H9 (cell line): Measurements from ENCODE around the gene CLCN5. TPM values are rescaled to one million over a fixed set of nuclear protein-coding genes. Genes with fewer than 3 reads are reported as not detected.

Source experiments
- DNase-seq: peaks from one replicate; pipeline ENCODE4 v3.0.0-alpha.2; 2017
- H2AFZ ChIP-seq: one replicate; pipeline ENCODE4 v1.6.1; 2013; ENCODE audit warnings: mild to moderate bottlenecking, low read length, control low read depth, moderate library complexity
- H2AK5ac ChIP-seq: 2 replicates; pipeline ENCODE4 v1.6.1; 2013; ENCODE audit warnings: low read length, control low read depth, mixed read lengths; ENCODE audit not compliant: insufficient read length
- H2BK120ac ChIP-seq: one replicate; pipeline ENCODE4 v1.6.1; 2013; ENCODE audit warnings: low read depth, mild to moderate bottlenecking, low read length, control low read depth, inconsistent platforms; ENCODE audit not compliant: poor library complexity, severe bottlenecking
- H2BK12ac ChIP-seq: 2 replicates; pipeline ENCODE4 v1.6.1; 2013; ENCODE audit warnings: low read length, control low read depth, mixed read lengths, low read depth; ENCODE audit not compliant: insufficient read length
- H2BK15ac ChIP-seq: 2 replicates; pipeline ENCODE4 v1.6.1; 2013; ENCODE audit warnings: low read depth, low read length, control low read depth
- H2BK20ac ChIP-seq: one replicate; pipeline ENCODE4 v1.6.1; 2013; ENCODE audit warnings: low read depth, mild to moderate bottlenecking, low read length, control low read depth, inconsistent platforms; ENCODE audit not compliant: poor library complexity, severe bottlenecking
- H2BK5ac ChIP-seq: 2 replicates; pipeline ENCODE4 v1.6.1; 2013; ENCODE audit warnings: low read length, control low read depth, mixed read lengths; ENCODE audit not compliant: insufficient read length
- H3K14ac ChIP-seq: 2 replicates; pipeline ENCODE4 v1.6.1; 2013; ENCODE audit warnings: low read length, control low read depth; ENCODE audit not compliant: insufficient read depth
- H3K18ac ChIP-seq: 2 replicates; pipeline ENCODE4 v1.6.1; 2013; ENCODE audit warnings: low read depth, mild to moderate bottlenecking, mixed read lengths, low read length, control low read depth; ENCODE audit not compliant: insufficient read length
- H3K23ac ChIP-seq: 2 replicates; pipeline ENCODE4 v1.6.1; 2013; ENCODE audit warnings: low read length, control low read depth, mixed read lengths, low read depth; ENCODE audit not compliant: insufficient read length
- H3K23me2 ChIP-seq: 2 replicates; pipeline ENCODE4 v1.6.1; 2013; ENCODE audit warnings: low read depth, mild to moderate bottlenecking, mixed read lengths, low read length, control low read depth; ENCODE audit not compliant: insufficient read length, poor library complexity, severe bottlenecking
- H3K27ac ChIP-seq: 2 replicates; pipeline ENCODE4 v1.5.1; 2013; ENCODE audit warnings: low read length, control low read depth, mixed read lengths, low read depth; ENCODE audit not compliant: insufficient read length
- H3K27me3 ChIP-seq: 2 replicates; pipeline ENCODE4 v1.6.1; 2013; ENCODE audit warnings: low read length, control low read depth, inconsistent platforms; ENCODE audit not compliant: insufficient read depth
- H3K4ac ChIP-seq: 2 replicates; pipeline ENCODE4 v1.6.1; 2013; ENCODE audit warnings: low read depth, mild to moderate bottlenecking, control low read depth, inconsistent platforms, low read length, moderate library complexity
- H3K4me1 ChIP-seq: 2 replicates; pipeline ENCODE4 v1.6.1; 2013; ENCODE audit warnings: low read length, control low read depth, inconsistent platforms; ENCODE audit not compliant: insufficient read depth
- H3K4me2 ChIP-seq: 2 replicates; pipeline ENCODE4 v1.6.1; 2013; ENCODE audit warnings: low read length, control low read depth, mixed read lengths; ENCODE audit not compliant: insufficient read length, insufficient read depth
- H3K56ac ChIP-seq: 2 replicates; pipeline ENCODE4 v1.6.1; 2013; ENCODE audit warnings: low read depth, mild to moderate bottlenecking, mixed read lengths, low read length, control low read depth; ENCODE audit not compliant: insufficient read length
- H3K79me1 ChIP-seq: 2 replicates; pipeline ENCODE4 v1.6.1; 2013; ENCODE audit warnings: low read depth, mild to moderate bottlenecking, moderate library complexity, low read length, control low read depth, inconsistent platforms; ENCODE audit not compliant: insufficient read depth, poor library complexity, severe bottlenecking
- H3K79me2 ChIP-seq: 2 replicates; pipeline ENCODE4 v1.6.1; 2013; ENCODE audit warnings: low read length, control low read depth, inconsistent platforms; ENCODE audit not compliant: insufficient read depth
- H3K9ac ChIP-seq: 2 replicates; pipeline ENCODE4 v1.6.1; 2013; ENCODE audit warnings: low read length, control low read depth, mixed read lengths; ENCODE audit not compliant: insufficient read length; ENCODE audit errors: extremely low read depth
- H3K9me3 ChIP-seq: one replicate; pipeline ENCODE4 v1.6.1; 2013; ENCODE audit warnings: low read depth, low read length, inconsistent platforms; ENCODE audit not compliant: control insufficient read depth
- H3T11ph ChIP-seq: one replicate; pipeline ENCODE4 v1.6.1; 2013; ENCODE audit warnings: mild to moderate bottlenecking, low read length, control low read depth, inconsistent platforms
- H4K20me1 ChIP-seq: one replicate; pipeline ENCODE4 v1.6.1; 2013; ENCODE audit not compliant: control insufficient read depth, insufficient read length, insufficient read depth
- H4K5ac ChIP-seq: 2 replicates; pipeline ENCODE4 v1.6.1; 2013; ENCODE audit warnings: low read depth, mild to moderate bottlenecking, mixed read lengths, low read length, control low read depth; ENCODE audit not compliant: insufficient read length
- H4K8ac ChIP-seq: replicated peaks from 2 replicates; pipeline ENCODE4 v1.6.1; 2013; ENCODE audit warnings: low read length, control low read depth, mixed read lengths, low read depth; ENCODE audit not compliant: insufficient read length
- H4K91ac ChIP-seq: 2 replicates; pipeline ENCODE4 v1.6.1; 2013; ENCODE audit warnings: low read depth, mild to moderate bottlenecking, moderate library complexity, mixed read lengths, low read length, control low read depth; ENCODE audit not compliant: insufficient read length
- H3K27ac Mint-ChIP-seq, 3 experiments: 2 replicates in 2 of 3; 3 replicates in 1 of 3; pipeline ENCODE4 v1.8.0; 2020 to 2021; ENCODE audit warnings: mixed read lengths in 3 of 3, mild to moderate bottlenecking in 1 of 3, moderate library complexity in 1 of 3
- H3K27me3 Mint-ChIP-seq: 2 replicates; pipeline ENCODE4 v1.8.0; 2021; ENCODE audit warnings: low read depth, mild to moderate bottlenecking, moderate library complexity, mixed read lengths
- H3K36me3 Mint-ChIP-seq, 3 experiments: 2 replicates in 2 of 3; 3 replicates in 1 of 3; pipeline ENCODE4 v1.8.0; 2020 to 2021; ENCODE audit warnings: low read depth in 3 of 3, mixed read lengths in 3 of 3; ENCODE audit not compliant: insufficient read depth in 1 of 3
- H3K4me1 Mint-ChIP-seq, 2 experiments: 2 replicates each; pipeline ENCODE4 v1.8.0; 2020; ENCODE audit warnings: mixed read lengths in 2 of 2
- H3K4me3 Mint-ChIP-seq, 2 experiments: 2 replicates in 1 of 2; 3 replicates in 1 of 2; pipeline ENCODE4 v1.8.0; 2020 to 2021; ENCODE audit warnings: mild to moderate bottlenecking in 2 of 2, mixed read lengths in 2 of 2, moderate library complexity in 1 of 2
- H3K9me3 Mint-ChIP-seq, 2 experiments: 2 replicates in 1 of 2; 3 replicates in 1 of 2; pipeline ENCODE4 v1.8.0; 2020; ENCODE audit warnings: mild to moderate bottlenecking in 2 of 2, mixed read lengths in 2 of 2, moderate library complexity in 1 of 2
- WGBS: extraction: QIAGEN DNeasy Blood & Tissue Kit; methylation state at CpG from one replicate; pipeline ENCODE4 v1.1.7; 2013; ENCODE audit warnings: missing lambda C conversion rate, low lambda C conversion rate, mixed read lengths; ENCODE audit not compliant: insufficient read length; ENCODE audit errors: extremely low coverage; 5-methylcytosine and 5-hydroxymethylcytosine counted together
- total RNA-seq: library from RNA; stranded (reverse); gene quantifications from 2 replicates; pipeline ENCODE4 v1.2.1, GENCODE V29; 2021
- TF ChIP-seq, protein P1 (sequence below): fragments of 200-600 bp; sonication (generic); conservative IDR thresholded peaks from 3 replicates; pipeline ENCODE4 v1.8.0; 2021; ENCODE audit warnings: antibody characterized with exemption, mild to moderate bottlenecking

CLCN5 gene
- total RNA-seq, 1 experiment from 2014 or later, result 5.9 TPM

DNA sequence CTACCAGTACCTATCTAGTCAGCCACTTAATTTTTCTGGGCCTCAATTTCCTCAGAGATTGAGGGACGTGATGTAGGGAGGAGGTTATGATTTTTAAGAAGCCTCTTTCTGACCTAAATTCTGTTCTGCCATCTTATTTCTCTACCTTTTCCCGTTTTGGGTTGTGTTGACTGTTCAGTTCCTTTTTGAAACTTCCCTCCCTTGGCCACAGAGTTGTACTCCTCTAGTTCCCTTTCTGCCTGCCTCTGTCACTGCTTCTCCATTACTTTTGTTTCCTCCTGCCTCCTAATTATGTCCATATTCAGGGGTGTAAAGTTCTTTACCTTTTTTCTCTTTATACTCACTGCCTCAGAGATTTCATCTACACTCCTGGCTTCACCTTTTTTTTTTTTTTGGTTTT lies 25.4 kb downstream of the CLCN5 start:
- H3K27me3 ChIP-seq, result no peaks in the 10 kb centered on the region
- H3K14ac ChIP-seq, result no peak overlapping the region
- no peak overlapping the region for H2BK12ac ChIP-seq
- no peak overlapping the region for H4K5ac ChIP-seq
- peaks cover 0 to 5% (median 3%) of the 10 kb centered on the region in 3 experiments; a peak in 2 of 7 replicates for H3K36me3 Mint-ChIP-seq
- no peaks in the 10 kb centered on the region for H3K23me2 ChIP-seq
- no CpG with 5 or more reads among the region's 2 CpGs for WGBS
- H3K56ac ChIP-seq, result no peak overlapping the region
- no peaks in the 10 kb centered on the region for H3K79me2 ChIP-seq
- no peak overlapping the region for H3K4me3 Mint-ChIP-seq
- TF ChIP-seq, protein P1, sequence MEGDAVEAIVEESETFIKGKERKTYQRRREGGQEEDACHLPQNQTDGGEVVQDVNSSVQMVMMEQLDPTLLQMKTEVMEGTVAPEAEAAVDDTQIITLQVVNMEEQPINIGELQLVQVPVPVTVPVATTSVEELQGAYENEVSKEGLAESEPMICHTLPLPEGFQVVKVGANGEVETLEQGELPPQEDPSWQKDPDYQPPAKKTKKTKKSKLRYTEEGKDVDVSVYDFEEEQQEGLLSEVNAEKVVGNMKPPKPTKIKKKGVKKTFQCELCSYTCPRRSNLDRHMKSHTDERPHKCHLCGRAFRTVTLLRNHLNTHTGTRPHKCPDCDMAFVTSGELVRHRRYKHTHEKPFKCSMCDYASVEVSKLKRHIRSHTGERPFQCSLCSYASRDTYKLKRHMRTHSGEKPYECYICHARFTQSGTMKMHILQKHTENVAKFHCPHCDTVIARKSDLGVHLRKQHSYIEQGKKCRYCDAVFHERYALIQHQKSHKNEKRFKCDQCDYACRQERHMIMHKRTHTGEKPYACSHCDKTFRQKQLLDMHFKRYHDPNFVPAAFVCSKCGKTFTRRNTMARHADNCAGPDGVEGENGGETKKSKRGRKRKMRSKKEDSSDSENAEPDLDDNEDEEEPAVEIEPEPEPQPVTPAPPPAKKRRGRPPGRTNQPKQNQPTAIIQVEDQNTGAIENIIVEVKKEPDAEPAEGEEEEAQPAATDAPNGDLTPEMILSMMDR, result no peak
- no peak overlapping the region for H3K9ac ChIP-seq
- no peak overlapping the region for H2AFZ ChIP-seq
- H2AK5ac ChIP-seq, result no peak overlapping the region
- H3T11ph ChIP-seq, result no peak overlapping the region
- H3K9me3 Mint-ChIP-seq, result peaks cover 47 to 57% of the 10 kb centered on the region in 2 experiments
- H2BK120ac ChIP-seq, result no peak overlapping the region
- no peak overlapping the region for H2BK5ac ChIP-seq
- no peaks in the 10 kb centered on the region for H3K9me3 ChIP-seq
- H3K79me1 ChIP-seq, result no peaks in the 10 kb centered on the region
- H4K8ac ChIP-seq, result no peak overlapping the region
- no peak overlapping the region for H3K4ac ChIP-seq
- no peak overlapping the region for H3K27ac Mint-ChIP-seq
- no peak overlapping the region for H3K23ac ChIP-seq
- DNase-seq, result no peak
- H2BK20ac ChIP-seq, result no peak overlapping the region
- H3K18ac ChIP-seq, result no peak overlapping the region
- H3K27ac ChIP-seq, result no peak overlapping the region
- no peak overlapping the region for H4K91ac ChIP-seq
- H4K20me1 ChIP-seq, result no peaks in the 10 kb centered on the region
- no peak overlapping the region for H3K4me2 ChIP-seq
- no peaks in the 10 kb centered on the region for H3K4me1 ChIP-seq
- H2BK15ac ChIP-seq, result no peak overlapping the region
- peaks cover 2% of the 10 kb centered on the region; the same call in 1 of the 2 replicates for H3K27me3 Mint-ChIP-seq
- no peaks in the 10 kb centered on the region for H3K4me1 Mint-ChIP-seq
